ENCODE results near the gene UROC1. TPM values are rescaled to one million over a fixed set of nuclear protein-coding genes. Genes with fewer than 3 reads are reported as not detected.

UROC1 gene
- total RNA-seq, 1 experiment from 2014 or later: not detected

DNA sequence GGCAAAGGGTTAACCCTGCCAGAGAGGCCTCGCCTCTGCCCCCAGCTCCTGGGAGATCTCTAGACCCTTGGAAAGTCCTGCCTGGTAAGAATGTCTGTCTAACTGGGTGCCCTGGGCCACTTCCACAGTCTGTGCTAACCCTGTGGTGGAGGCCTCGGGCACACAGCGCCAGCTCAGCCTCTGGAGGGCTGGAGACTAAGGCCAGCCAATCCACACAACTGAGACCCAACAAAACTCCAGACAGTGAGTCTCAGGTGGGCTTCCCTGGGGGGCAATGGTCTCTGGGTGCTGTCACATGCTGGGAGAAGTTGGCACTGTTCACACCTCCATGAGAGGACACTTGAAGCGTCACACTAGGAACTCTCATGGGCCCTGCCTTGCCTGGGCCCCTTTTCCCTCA, 61.4 kb downstream of the UROC1 start:
- TF ChIP-seq, protein P1, sequence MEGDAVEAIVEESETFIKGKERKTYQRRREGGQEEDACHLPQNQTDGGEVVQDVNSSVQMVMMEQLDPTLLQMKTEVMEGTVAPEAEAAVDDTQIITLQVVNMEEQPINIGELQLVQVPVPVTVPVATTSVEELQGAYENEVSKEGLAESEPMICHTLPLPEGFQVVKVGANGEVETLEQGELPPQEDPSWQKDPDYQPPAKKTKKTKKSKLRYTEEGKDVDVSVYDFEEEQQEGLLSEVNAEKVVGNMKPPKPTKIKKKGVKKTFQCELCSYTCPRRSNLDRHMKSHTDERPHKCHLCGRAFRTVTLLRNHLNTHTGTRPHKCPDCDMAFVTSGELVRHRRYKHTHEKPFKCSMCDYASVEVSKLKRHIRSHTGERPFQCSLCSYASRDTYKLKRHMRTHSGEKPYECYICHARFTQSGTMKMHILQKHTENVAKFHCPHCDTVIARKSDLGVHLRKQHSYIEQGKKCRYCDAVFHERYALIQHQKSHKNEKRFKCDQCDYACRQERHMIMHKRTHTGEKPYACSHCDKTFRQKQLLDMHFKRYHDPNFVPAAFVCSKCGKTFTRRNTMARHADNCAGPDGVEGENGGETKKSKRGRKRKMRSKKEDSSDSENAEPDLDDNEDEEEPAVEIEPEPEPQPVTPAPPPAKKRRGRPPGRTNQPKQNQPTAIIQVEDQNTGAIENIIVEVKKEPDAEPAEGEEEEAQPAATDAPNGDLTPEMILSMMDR (IDR thresholded peaks at IDR 0.05; ENCODE audit: insufficient read depth in 1 of 2, low read depth in 1 of 2, low read length in 1 of 2, severe bottlenecking in 1 of 2, unreplicated experiment in 1 of 2): no peak
- Histone ChIP-seq H3K27me3 (replicated peaks; ENCODE audit: control insufficient read depth, insufficient read depth, low read length) (no peaks in the 10 kb centered on the region), H3K36me3 (ENCODE audit: control insufficient read depth, insufficient read depth, low read length) (no peaks in the 10 kb centered on the region; the same call in none of the 2 replicates), H3K4me1 (no peaks in the 10 kb centered on the region), H3K9me3 (no peaks in the 10 kb centered on the region), H3K4me3 (ENCODE audit: low read depth, low read length) (no peak overlapping the region)
- ChIA-PET CTCF (no interaction called here), POLR2A (no interaction called here)
- H3K4me1 Mint-ChIP-seq (ENCODE audit: low read depth, unreplicated experiment): no peaks in the 10 kb centered on the region
- H3K9me3 Mint-ChIP-seq (ENCODE audit: unreplicated experiment): no peaks in the 10 kb centered on the region
- DNase-seq: no peak
- H3K36me3 Mint-ChIP-seq (ENCODE audit: insufficient read depth, unreplicated experiment): peaks cover 74% of the 10 kb centered on the region
- no peaks in the 10 kb centered on the region for H3K27me3 Mint-ChIP-seq (ENCODE audit: insufficient read depth, unreplicated experiment)
- intact Hi-C loops (cut with micrococcal nuclease; ENCODE audit: unreplicated experiment): no loop called here
- no peak overlapping the region for H3K27ac Mint-ChIP-seq (ENCODE audit: unreplicated experiment)
- H3K4me3 Mint-ChIP-seq (ENCODE audit: unreplicated experiment): no peak overlapping the region
- no TSS peak for BruUV-seq (replicated peaks)

DNA sequence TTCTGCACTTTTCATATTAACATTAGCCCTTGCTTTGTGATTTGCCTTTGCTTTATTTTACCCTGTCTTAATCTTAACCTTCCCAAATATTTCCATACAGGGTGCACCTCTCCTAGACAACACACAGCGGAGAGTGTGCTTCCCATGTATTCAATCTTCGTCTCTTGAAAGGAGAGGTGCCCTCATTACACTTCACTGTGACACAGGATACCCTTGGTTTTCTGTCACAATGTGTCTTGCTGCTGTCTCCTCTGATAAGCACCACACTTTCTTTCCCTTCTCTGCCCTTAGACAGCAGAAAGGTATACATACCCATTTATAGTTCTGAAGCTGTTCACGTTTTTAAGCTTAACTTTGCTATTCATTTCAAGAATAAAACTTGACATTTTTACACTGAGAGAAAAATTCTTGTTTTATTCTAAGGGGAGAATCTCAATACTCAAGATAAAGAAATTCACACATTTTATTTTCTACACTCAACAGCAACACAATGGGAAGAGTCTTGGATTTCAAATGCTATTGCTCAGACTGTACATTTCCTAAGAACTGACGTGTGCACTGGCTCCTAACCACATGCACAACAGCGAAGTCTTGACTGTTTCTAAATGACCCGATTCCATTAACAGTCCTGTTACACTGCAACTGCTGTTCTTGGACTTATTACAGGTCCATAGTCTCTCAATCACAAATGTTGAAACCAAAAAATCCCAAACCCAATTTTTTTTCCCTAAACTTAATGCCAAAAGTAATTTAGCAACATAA, 63.0 kb downstream of the UROC1 start:
- no peaks in the 10 kb centered on the region for H3K27me3 ChIP-seq (replicated peaks; ENCODE audit: control insufficient read depth, insufficient read depth, low read length)
- no peak for DNase-seq
- H3K9me3 ChIP-seq: no peaks in the 10 kb centered on the region
- Mint-ChIP-seq H3K27ac (ENCODE audit: unreplicated experiment) (no peak overlapping the region), H3K4me3 (ENCODE audit: unreplicated experiment) (no peak overlapping the region), H3K36me3 (ENCODE audit: insufficient read depth, unreplicated experiment) (peaks cover 69% of the 10 kb centered on the region), H3K4me1 (ENCODE audit: low read depth, unreplicated experiment) (no peaks in the 10 kb centered on the region), H3K9me3 (ENCODE audit: unreplicated experiment) (no peaks in the 10 kb centered on the region), H3K27me3 (ENCODE audit: insufficient read depth, unreplicated experiment) (no peaks in the 10 kb centered on the region)
- CTCF ChIA-PET: no interaction called here
- no peaks in the 10 kb centered on the region; the same call in none of the 2 replicates for H3K36me3 ChIP-seq (ENCODE audit: control insufficient read depth, insufficient read depth, low read length)
- POLR2A ChIA-PET: no interaction called here
- no peak overlapping the region for H3K4me3 ChIP-seq (ENCODE audit: low read depth, low read length)
- H3K4me1 ChIP-seq: no peaks in the 10 kb centered on the region
- BruUV-seq (replicated peaks): TSS peak; percentile 7
- TF ChIP-seq, protein P1 (IDR thresholded peaks at IDR 0.05; ENCODE audit: insufficient read depth in 1 of 2, low read depth in 1 of 2, low read length in 1 of 2, severe bottlenecking in 1 of 2, unreplicated experiment in 1 of 2): no peak
- intact Hi-C loops (cut with micrococcal nuclease; ENCODE audit: unreplicated experiment): no loop called here

- Mint-ChIP-seq H3K27me3 (ENCODE audit: insufficient read depth, unreplicated experiment) (no peaks in the 10 kb centered on the region), H3K36me3 (ENCODE audit: insufficient read depth, unreplicated experiment) (peaks cover 63% of the 10 kb centered on the region), H3K4me1 (ENCODE audit: low read depth, unreplicated experiment) (no peaks in the 10 kb centered on the region), H3K9me3 (ENCODE audit: unreplicated experiment) (no peaks in the 10 kb centered on the region), H3K27ac (ENCODE audit: unreplicated experiment) (no peak overlapping the region), H3K4me3 (ENCODE audit: unreplicated experiment) (no peak overlapping the region)
- no peak for DNase-seq
- H3K4me1 ChIP-seq: no peaks in the 10 kb centered on the region
- POLR2A ChIA-PET: no interaction called here
- no peaks in the 10 kb centered on the region for H3K27me3 ChIP-seq (replicated peaks; ENCODE audit: control insufficient read depth, insufficient read depth, low read length)
- no TSS peak for BruUV-seq (replicated peaks)
- H3K9me3 ChIP-seq: no peaks in the 10 kb centered on the region
- intact Hi-C loops (cut with micrococcal nuclease; ENCODE audit: unreplicated experiment): no loop called here
- no peaks in the 10 kb centered on the region; the same call in none of the 2 replicates for H3K36me3 ChIP-seq (ENCODE audit: control insufficient read depth, insufficient read depth, low read length)
- TF ChIP-seq, protein P1 (IDR thresholded peaks at IDR 0.05; ENCODE audit: insufficient read depth in 1 of 2, low read depth in 1 of 2, low read length in 1 of 2, severe bottlenecking in 1 of 2, unreplicated experiment in 1 of 2): no peak
- CTCF ChIA-PET: no interaction called here
- H3K4me3 ChIP-seq (ENCODE audit: low read depth, low read length): no peak overlapping the region
Measured at GRCh38 chr3:126454025-126454424, 63.5 kb downstream of the UROC1 start.

All from Caco-2 (cell line).